ENCODE results near the gene DTNA. TPM values are rescaled to one million over a fixed set of nuclear protein-coding genes. Genes with fewer than 3 reads are reported as not detected.
"Not testable (repeated sequence)": the region's sequence is repeated elsewhere in the genome, so short reads cannot be mapped to it uniquely, and the experiment has no call there.

The DTNA gene
- total and polyA plus RNA-seq, 2 donors from 2014 or later, result 6.2 to 22.3 TPM

DNA sequence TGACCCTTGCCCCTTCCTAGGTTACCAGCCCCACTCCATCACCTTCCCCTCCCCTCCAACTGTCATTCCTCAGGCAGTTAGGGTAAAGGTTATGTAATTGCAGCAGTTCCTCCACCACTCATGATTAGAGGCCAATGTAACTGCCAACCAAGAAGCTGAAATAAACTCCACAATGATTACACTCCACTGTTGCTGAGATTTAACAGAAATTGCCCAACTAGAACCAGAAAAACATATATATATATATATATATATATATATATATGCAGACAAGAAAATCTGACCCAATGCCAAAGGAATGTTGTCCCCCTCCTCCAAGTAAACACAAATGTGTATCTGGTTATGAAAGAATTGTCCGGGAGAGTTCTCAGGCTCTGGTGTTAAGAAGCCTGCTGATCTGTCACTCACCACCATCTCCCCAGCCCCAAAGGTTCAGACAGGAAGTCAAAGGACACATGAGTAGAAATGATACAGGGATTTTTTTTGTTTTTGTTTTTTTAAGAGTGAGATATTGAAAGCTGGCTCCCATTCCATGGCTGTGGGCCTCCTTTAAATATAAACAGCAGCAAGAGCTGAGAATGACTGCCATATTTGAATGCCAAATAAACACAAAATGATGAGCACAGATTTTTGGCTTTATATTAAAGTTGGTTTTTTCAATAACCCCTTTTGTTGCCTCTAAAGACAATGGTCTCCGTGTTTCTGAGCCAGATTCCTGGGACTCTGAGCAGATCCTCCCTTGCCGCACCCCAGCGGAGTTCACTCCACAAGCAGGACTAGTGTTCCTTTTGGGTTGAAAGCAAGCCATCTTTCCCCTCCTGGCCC lies 204.0 kb downstream of the DTNA start:
- DNase-seq, result peak in 1 of 5 donors; percentile 47

GRCh38 chr18:34915046-34915445 lies 204.9 kb downstream of the DTNA start:
- FAIRE-seq (no peak), DNase-seq (no peak)
- Histone ChIP-seq H3K9me3 (ENCODE audit: control insufficient read depth in 2 of 3, insufficient read depth in 1 of 3, low read length in 3 of 3) (no peaks in the 10 kb centered on the region), H3K27me3 (ENCODE audit: control insufficient read depth, insufficient read depth, low read length) (no peaks in the 10 kb centered on the region), H3K4me3 (ENCODE audit: low read length in 3 of 3) (no peak overlapping the region), H3K4me1 (ENCODE audit: control insufficient read depth in 2 of 3, insufficient read depth in 2 of 3, low read depth in 1 of 3, low read length in 3 of 3) (no peaks in the 10 kb centered on the region), H3K9ac (ENCODE audit: low read length in 3 of 3) (no peak overlapping the region), H3K36me3 (ENCODE audit: control insufficient read depth in 2 of 3, insufficient read depth in 3 of 3, low read length in 3 of 3) (no peaks in the 10 kb centered on the region), H3K27ac (ENCODE audit: low read depth in 2 of 2, low read length in 2 of 2) (no peak overlapping the region)
- no peak for TF ChIP-seq CTCF (IDR thresholded peaks at IDR 0.05; ENCODE audit: borderline replicate concordance, extremely low read depth, insufficient read depth)
- intact Hi-C loops (cut with DNase I), result no loop called here

More for the DNA sequence above, 204.0 kb downstream of the DTNA start:
- Histone ChIP-seq H3K9me3 (ENCODE audit: control insufficient read depth in 2 of 3, insufficient read depth in 1 of 3, low read length in 3 of 3) (no peaks in the 10 kb centered on the region), H3K9ac (ENCODE audit: low read length in 3 of 3) (no peak overlapping the region), H3K4me3 (ENCODE audit: low read length in 3 of 3) (no peak overlapping the region), H3K27ac (ENCODE audit: low read depth in 2 of 2, low read length in 2 of 2) (no peak overlapping the region), H3K4me1 (ENCODE audit: control insufficient read depth in 2 of 3, insufficient read depth in 2 of 3, low read depth in 1 of 3, low read length in 3 of 3) (no peaks in the 10 kb centered on the region), H3K27me3 (ENCODE audit: control insufficient read depth, insufficient read depth, low read length) (no peaks in the 10 kb centered on the region), H3K36me3 (ENCODE audit: control insufficient read depth in 2 of 3, insufficient read depth in 3 of 3, low read length in 3 of 3) (no peaks in the 10 kb centered on the region)
- TF ChIP-seq CTCF (IDR thresholded peaks at IDR 0.05; ENCODE audit: borderline replicate concordance, extremely low read depth, insufficient read depth), result no peak
- FAIRE-seq, result no peak
- intact Hi-C loops (cut with DNase I), result no loop called here

DNA sequence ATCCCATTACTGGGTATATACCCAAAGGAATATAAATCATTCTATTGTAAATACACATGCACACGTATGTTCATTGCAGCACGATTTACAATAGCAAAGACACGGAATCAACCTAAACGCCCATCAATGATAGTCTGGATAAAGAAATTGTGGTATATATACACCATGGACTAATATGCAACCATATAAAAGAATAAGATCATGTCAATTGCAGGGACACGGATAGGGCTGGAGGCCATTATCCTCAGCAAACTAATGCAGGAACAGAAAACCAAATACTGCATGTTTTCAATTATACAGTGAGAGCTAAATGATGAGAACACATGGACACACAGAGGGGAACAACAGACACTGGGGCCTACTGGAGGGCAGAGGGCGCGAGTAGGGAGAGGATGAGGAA lies 206.4 kb downstream of the DTNA start:
- DNase-seq; intact Hi-C loops (cut with DNase I); H3K27ac ChIP-seq (ENCODE audit: low read depth in 2 of 2, low read length in 2 of 2); H3K36me3 ChIP-seq (ENCODE audit: control insufficient read depth in 2 of 3, insufficient read depth in 3 of 3, low read length in 3 of 3); FAIRE-seq; H3K9ac ChIP-seq (ENCODE audit: low read length in 3 of 3); H3K4me3 ChIP-seq (ENCODE audit: low read length in 3 of 3); H3K9me3 ChIP-seq (ENCODE audit: control insufficient read depth in 2 of 3, insufficient read depth in 1 of 3, low read length in 3 of 3); H3K4me1 ChIP-seq (ENCODE audit: control insufficient read depth in 2 of 3, insufficient read depth in 2 of 3, low read depth in 1 of 3, low read length in 3 of 3); H3K27me3 ChIP-seq (ENCODE audit: control insufficient read depth, insufficient read depth, low read length): not testable (repeated sequence)

GRCh38 chr18:34918856-34919255 lies 208.8 kb downstream of the DTNA start:
- Histone ChIP-seq H3K9me3 (ENCODE audit: control insufficient read depth in 2 of 3, insufficient read depth in 1 of 3, low read length in 3 of 3) (no peaks in the 10 kb centered on the region), H3K27me3 (ENCODE audit: control insufficient read depth, insufficient read depth, low read length) (no peaks in the 10 kb centered on the region), H3K9ac (ENCODE audit: low read length in 3 of 3) (no peak overlapping the region), H3K4me1 (ENCODE audit: control insufficient read depth in 2 of 3, insufficient read depth in 2 of 3, low read depth in 1 of 3, low read length in 3 of 3) (no peaks in the 10 kb centered on the region), H3K27ac (ENCODE audit: low read depth in 2 of 2, low read length in 2 of 2) (no peak overlapping the region), H3K36me3 (ENCODE audit: control insufficient read depth in 2 of 3, insufficient read depth in 3 of 3, low read length in 3 of 3) (no peaks in the 10 kb centered on the region), H3K4me3 (ENCODE audit: low read length in 3 of 3) (no peak overlapping the region)
- TF ChIP-seq CTCF (IDR thresholded peaks at IDR 0.05; ENCODE audit: borderline replicate concordance, extremely low read depth, insufficient read depth), result no peak
- no peak for FAIRE-seq
- no peak for DNase-seq
- intact Hi-C loops (cut with DNase I), result no loop called here
